Activated naive CD4-positive, alpha-beta T cell treated with anti-CD3 and anti-CD28 coated beads, Interleukin-2, amount 50 U/mL, for 24 hours (primary cell): Measurements from ENCODE around the gene KCNMA1.

Experiments used
- H3K27ac Mint-ChIP-seq: one replicate; pipeline ENCODE4 v1.8.0; 2021; ENCODE audit warnings: mild to moderate bottlenecking, mixed read lengths
- H3K27me3 Mint-ChIP-seq: one replicate; pipeline ENCODE4 v1.8.0; 2021; ENCODE audit warnings: mixed read lengths
- H3K36me3 Mint-ChIP-seq: one replicate; pipeline ENCODE4 v1.8.0; 2021; ENCODE audit warnings: mixed read lengths
- H3K4me1 Mint-ChIP-seq: one replicate; pipeline ENCODE4 v1.8.0; 2021; ENCODE audit warnings: mixed read lengths
- H3K4me3 Mint-ChIP-seq: one replicate; pipeline ENCODE4 v1.8.0; 2021; ENCODE audit warnings: mild to moderate bottlenecking, mixed read lengths
- H3K9me3 Mint-ChIP-seq: one replicate; pipeline ENCODE4 v1.8.0; 2021; ENCODE audit warnings: mixed read lengths

The KCNMA1 gene

DNA sequence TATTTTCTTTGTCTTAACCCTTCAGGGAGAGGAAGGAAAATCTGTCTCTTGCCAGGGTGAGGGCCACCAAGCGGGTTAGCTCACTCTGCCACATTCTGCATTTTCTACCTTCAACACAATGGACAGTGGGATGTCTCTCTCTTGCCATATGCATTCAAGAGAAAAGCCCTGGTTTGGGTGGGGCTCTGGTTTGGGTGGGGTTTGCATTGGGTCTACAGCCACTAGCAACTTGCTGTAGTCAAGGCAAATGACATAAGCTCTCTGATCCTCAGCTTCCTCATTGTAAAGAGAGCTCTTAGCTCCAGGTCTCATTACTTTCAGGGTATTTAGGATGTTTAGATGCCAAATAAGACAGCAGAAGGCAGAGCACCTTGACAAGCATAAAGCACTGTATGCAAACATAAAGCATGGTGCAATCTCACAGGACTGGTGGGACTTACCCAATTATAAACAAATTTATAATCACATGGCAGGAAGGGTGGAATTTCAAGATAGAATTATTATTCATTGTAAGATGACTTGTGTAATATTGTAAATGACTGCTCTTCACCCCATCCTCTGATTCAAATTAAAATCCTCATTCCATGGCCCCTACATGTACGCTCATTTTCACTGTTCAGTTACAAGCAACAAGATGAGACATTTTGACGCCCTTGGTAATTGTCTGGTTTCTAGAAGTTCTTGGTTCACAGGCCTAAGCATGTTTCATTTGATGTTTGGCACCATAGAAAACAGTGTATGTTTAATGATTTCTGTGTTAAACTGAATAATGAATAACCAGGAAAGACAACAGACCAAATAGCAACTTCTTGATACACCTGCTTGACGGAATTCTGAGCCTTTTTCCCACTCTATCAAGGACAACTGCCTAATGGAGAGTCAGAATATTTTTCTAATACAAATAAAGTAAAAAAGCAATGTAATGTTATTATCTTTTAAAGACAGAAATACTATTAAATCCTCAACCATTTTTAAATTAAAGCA, 258.9 kb downstream of the KCNMA1 start:
- Mint-ChIP-seq H3K4me3 (no peak overlapping the region), H3K36me3 (no peaks in the 10 kb centered on the region), H3K4me1 (no peaks in the 10 kb centered on the region), H3K27me3 (no peaks in the 10 kb centered on the region), H3K27ac (no peak overlapping the region), H3K9me3 (no peaks in the 10 kb centered on the region)

DNA sequence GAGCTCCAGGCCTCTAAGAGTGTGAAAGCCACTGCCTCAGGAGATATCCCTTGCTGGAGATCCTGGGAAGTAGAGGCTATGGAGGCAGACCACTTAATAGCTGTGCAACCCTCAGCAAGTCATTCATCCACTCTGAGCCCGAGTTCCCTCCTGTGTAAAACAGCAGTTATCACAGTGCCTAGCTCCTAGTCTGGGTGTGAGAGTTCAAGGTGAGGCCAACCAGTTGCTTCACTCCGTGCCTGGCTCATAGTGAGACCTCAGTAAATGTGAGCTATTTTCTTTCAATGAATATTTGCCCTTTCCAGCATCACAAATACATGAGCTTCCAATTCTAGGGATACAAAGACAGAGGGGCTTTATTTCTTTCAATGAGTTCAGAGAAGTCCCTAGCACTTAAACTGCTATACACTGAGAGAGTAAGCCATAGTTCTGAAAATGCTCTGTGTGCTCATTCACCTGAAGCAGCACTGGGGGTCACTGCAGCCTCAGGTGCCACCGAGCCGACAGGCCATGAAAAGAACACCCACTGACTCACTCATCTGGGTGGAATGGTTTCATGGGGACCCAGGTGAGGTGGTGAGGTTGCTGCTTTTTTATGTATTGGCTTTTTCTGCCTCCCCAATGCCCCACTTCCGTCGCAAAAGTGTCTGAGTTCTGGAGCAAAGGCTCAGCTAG, 259.8 kb downstream of the KCNMA1 start:
- Mint-ChIP-seq H3K4me1 (no peaks in the 10 kb centered on the region), H3K36me3 (no peaks in the 10 kb centered on the region), H3K4me3 (no peak overlapping the region), H3K27me3 (no peaks in the 10 kb centered on the region), H3K9me3 (no peaks in the 10 kb centered on the region), H3K27ac (no peak overlapping the region)

DNA sequence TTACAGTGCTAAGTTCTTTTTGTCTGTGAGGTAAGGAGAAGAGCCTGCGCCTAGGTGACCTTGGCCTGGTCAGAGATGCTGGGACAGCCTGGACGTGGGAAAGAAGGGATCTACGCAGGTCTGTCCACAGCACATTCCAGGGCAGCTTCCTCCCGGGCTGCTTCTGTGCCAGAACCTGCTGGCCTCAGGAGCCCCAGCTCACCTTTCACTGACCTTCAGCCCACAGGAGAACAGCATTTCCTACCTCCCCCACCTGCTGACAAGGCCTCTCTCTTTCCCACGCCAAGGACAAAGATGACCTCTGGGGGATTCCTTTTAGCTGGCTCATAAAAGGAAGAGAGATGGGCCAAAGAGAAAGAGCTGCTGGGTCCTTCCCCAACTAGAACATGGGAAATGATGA, 260.6 kb downstream of the KCNMA1 start:
- H3K4me1 Mint-ChIP-seq, result no peaks in the 10 kb centered on the region
- peaks cover 6% of the 10 kb centered on the region for H3K9me3 Mint-ChIP-seq
- no peak overlapping the region for H3K27ac Mint-ChIP-seq
- H3K36me3 Mint-ChIP-seq, result no peaks in the 10 kb centered on the region
- H3K27me3 Mint-ChIP-seq, result peaks cover 4% of the 10 kb centered on the region
- no peak overlapping the region for H3K4me3 Mint-ChIP-seq

DNA sequence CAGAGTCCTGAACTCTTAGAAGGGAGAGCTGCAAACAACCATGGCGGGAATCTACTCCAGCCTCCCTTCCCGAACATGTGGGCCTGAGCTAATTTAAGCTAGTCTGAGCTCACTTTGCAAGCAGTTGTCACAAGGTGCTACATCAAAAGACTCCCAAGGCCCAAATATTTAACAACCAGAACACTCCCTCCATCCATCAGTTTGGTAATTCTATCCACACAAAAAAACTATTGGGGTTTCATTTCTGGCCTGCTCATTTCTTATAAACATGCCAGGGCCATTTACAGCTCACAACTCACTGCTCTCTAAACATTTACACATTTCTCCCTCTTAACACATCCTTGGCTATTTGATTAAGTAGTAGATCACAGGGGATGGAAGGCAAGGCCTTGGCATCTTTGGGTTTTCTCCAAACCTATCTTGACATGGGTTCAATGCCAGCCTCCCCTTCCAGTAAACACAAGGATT, 263.4 kb downstream of the KCNMA1 start:
- H3K27ac Mint-ChIP-seq, result no peak overlapping the region
- H3K4me3 Mint-ChIP-seq, result no peak overlapping the region
- H3K4me1 Mint-ChIP-seq, result no peaks in the 10 kb centered on the region
- H3K36me3 Mint-ChIP-seq, result no peaks in the 10 kb centered on the region
- peaks cover 7% of the 10 kb centered on the region for H3K27me3 Mint-ChIP-seq
- H3K9me3 Mint-ChIP-seq, result peaks cover 11% of the 10 kb centered on the region

DNA sequence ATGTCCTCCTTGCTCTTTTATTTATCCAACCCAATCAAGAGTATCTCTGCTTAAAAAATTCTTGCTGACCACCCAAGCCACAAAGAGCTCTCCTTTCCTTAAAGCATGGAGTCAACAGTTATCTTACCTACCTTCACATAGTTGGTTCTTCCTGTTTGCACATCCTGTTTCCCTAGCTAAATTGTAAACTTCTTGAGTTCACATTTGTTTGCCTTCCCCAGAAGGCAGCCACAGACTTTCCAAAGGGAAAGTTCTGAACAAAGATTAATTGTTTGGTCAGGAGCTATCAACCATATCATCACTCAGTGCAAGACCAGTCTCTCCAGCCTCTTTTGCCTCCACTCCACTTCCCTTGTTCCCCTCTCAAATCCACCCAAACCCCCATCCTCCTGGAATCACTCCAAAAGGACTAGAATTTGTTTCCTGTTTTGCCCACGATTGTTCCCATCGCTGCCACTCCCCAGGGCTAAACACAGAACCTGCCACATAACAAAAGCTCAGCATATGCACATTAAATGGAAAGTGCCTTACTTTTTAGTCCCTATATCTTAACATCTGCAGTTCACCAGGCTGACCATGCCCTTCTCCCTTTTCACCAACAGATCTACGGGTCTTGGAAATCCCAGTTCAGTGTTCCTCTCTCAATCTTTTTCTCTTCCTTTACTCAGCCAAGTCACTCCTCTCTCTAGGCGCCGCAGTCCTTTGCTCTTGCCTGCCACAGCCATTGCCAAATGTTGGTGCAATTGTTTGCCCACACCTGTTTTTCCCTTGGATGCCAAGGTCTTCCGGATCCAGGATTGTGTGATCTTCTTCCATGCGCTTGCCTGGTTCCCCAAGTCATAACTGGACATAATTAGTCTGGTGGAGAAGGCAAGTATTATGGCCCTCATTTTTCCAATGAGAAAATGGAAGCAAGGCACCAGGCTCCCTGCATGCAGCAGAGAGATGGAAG, 265.5 kb downstream of the KCNMA1 start:
- peaks cover 17% of the 10 kb centered on the region for H3K9me3 Mint-ChIP-seq
- no peak overlapping the region for H3K27ac Mint-ChIP-seq
- no peaks in the 10 kb centered on the region for H3K4me1 Mint-ChIP-seq
- H3K27me3 Mint-ChIP-seq, result peaks cover 7% of the 10 kb centered on the region
- H3K36me3 Mint-ChIP-seq, result no peaks in the 10 kb centered on the region
- no peak overlapping the region for H3K4me3 Mint-ChIP-seq

DNA sequence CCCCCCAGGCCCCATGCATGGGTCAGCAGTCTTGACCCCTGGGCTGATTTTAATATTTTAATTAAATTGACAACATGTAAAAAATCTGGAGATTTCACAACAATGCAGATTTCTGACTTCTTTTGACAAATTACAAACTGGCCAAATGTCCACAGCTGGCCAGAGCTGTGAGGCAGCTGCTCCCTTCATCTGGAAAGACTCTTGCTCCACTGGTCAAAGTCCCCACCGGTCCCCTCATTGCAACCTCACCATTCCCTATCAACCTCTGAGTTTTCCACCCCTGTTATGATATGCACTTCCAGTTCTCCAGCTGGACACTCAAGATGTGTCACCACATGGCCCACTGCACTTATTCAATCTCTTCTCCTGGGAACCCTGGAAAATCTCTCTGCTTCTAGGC, 266.2 kb downstream of the KCNMA1 start:
- Mint-ChIP-seq H3K27ac (no peak overlapping the region), H3K9me3 (peaks cover 17% of the 10 kb centered on the region), H3K27me3 (peaks cover 7% of the 10 kb centered on the region), H3K36me3 (no peaks in the 10 kb centered on the region), H3K4me1 (no peaks in the 10 kb centered on the region), H3K4me3 (no peak overlapping the region)

DNA sequence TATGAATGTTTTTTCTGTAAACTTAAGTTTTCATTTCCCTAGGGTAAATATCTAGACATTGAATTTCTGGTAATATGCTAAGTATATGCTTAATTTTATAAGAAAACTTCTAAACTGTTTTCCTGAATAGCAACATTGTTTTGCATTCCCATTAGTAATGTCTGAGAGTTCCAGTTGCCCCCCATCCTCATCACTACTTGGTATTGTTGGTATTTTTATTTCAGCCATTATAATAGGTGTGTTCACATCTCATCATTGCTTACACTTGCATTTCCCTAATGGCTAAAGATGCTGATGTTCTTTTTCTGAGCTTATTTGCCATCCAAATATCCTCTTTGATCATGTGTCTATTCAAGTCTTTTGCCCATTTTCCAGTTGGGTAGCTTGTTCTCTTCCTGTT, 269.6 kb downstream of the KCNMA1 start:
- no peaks in the 10 kb centered on the region for H3K36me3 Mint-ChIP-seq
- no peaks in the 10 kb centered on the region for H3K4me1 Mint-ChIP-seq
- H3K27me3 Mint-ChIP-seq, result peaks cover 7% of the 10 kb centered on the region
- H3K4me3 Mint-ChIP-seq, result no peak overlapping the region
- H3K27ac Mint-ChIP-seq, result no peak overlapping the region
- peaks cover 17% of the 10 kb centered on the region for H3K9me3 Mint-ChIP-seq

DNA sequence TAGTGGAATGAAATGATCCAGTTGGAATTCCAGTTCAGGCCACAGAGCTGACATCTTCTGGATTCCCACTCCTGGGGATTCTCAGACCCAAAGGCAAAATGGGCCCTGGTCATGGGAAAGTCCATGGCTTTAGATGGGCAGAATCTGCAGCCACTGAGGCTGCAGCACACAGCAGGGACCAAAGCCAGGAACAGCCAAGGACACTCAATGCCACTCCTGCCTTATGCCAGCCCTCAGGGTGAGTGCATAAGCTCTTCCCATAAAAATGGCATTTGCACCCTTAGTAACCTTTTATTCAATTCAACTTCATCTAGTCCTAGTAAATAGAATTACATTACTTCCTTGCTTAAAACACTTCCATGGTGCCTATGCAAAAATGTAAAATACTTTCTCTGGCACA, 274.4 kb downstream of the KCNMA1 start:
- no peak overlapping the region for H3K27ac Mint-ChIP-seq
- H3K4me1 Mint-ChIP-seq, result no peaks in the 10 kb centered on the region
- H3K9me3 Mint-ChIP-seq, result peaks cover under 1% of the 10 kb centered on the region
- H3K4me3 Mint-ChIP-seq, result no peak overlapping the region
- H3K27me3 Mint-ChIP-seq, result peaks cover 1% of the 10 kb centered on the region
- no peaks in the 10 kb centered on the region for H3K36me3 Mint-ChIP-seq

DNA sequence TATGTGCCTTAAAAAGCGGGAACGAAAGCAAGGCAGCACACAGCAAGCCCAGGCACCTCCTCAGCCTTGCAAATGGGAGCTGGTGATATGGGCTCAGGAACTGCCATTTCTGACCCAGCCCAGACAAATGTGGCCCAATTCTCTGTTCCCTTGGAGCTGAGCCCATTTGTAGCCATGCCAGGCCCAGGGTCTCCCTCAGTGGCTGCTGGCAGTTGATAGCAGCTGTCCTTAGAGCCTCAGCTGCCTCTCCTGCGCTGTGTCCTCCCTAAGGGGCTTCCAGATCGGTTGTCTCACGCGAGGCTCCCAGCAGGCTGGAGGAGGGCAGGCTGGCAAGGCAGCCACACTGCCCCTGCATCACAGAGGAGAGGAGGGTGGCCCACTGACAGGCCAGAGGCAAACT, 275.8 kb downstream of the KCNMA1 start:
- H3K4me3 Mint-ChIP-seq, result no peak overlapping the region
- H3K27me3 Mint-ChIP-seq, result peaks cover 1% of the 10 kb centered on the region
- no peaks in the 10 kb centered on the region for H3K9me3 Mint-ChIP-seq
- no peaks in the 10 kb centered on the region for H3K4me1 Mint-ChIP-seq
- no peak overlapping the region for H3K27ac Mint-ChIP-seq
- H3K36me3 Mint-ChIP-seq, result no peaks in the 10 kb centered on the region

DNA sequence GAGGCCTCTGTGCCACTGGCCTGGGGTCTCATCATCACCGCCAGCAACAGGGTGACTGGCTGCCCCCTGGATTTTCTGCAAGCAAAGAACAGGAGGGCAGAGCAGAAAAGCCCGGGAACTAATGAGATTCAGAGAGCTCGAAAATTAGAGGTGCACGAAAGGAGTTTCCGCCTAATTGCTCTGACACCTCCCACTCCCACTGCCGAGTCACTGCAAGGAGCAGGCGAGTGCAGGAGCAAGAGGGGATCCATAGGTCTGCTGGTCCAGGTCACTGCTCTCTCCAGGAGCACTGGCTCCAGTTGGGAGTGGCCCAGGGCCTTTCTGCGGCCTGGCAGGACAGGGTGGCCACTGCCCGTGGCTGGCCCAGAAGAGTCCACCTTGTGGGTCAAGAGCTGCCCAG, 276.2 kb downstream of the KCNMA1 start:
- Mint-ChIP-seq H3K36me3 (no peaks in the 10 kb centered on the region), H3K27ac (no peak overlapping the region), H3K4me3 (no peak overlapping the region), H3K27me3 (peaks cover 1% of the 10 kb centered on the region), H3K4me1 (no peaks in the 10 kb centered on the region), H3K9me3 (no peaks in the 10 kb centered on the region)

DNA sequence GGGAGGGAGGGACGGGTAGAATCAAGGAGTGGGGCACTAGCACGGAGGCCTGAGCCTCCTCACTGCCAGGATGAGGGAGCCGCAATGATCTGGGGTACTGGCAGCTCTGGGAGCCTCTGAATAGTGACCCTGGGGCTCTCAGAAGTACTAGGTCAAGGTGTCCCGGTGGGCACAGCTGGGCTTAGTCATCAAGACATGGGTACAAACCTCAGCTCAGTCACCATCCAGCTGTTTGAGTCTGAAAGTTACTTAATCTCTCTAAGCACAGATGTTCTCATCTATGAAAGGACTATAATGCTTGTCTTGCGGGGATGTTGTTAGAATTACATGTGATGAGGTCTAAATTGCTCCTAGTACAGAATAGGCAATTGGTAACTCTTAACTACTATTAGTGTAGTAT, 276.8 kb downstream of the KCNMA1 start:
- no peak overlapping the region for H3K27ac Mint-ChIP-seq
- H3K4me1 Mint-ChIP-seq, result no peaks in the 10 kb centered on the region

DNA sequence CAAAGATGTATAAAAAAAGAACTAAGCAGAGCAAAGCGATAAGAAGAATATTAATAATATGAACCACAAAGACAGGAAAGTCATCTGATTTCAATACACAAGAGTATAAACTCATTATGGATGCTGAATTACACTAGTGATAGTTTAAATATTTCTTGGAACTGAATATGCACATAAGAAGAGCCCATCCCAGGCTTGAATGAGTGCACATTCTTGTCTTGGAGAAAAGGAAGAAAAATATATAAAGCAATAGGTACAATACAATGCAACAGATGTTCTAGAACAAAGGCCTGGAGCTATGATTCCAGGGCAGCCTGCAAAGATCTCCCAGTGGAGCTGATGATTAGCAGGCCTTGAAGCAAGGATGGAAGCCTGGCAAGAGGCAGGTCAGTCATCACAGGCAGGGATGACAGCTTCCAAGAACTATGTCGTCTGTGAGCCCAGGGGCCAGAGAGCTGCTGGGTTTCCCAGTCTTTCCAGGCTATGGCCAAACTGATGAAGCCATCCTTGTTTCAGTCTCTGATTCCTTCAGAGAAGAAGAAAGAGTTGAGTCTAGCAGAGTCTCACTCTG, 277.6 kb downstream of the KCNMA1 start:
- Mint-ChIP-seq H3K4me1 (no peaks in the 10 kb centered on the region), H3K36me3 (no peaks in the 10 kb centered on the region), H3K9me3 (no peaks in the 10 kb centered on the region), H3K27ac (no peak overlapping the region), H3K27me3 (peaks cover 1% of the 10 kb centered on the region), H3K4me3 (no peak overlapping the region)

More for the DNA sequence above, 276.8 kb downstream of the KCNMA1 start:
- Mint-ChIP-seq H3K9me3 (no peaks in the 10 kb centered on the region), H3K36me3 (no peaks in the 10 kb centered on the region), H3K27me3 (peaks cover 1% of the 10 kb centered on the region), H3K4me3 (no peak overlapping the region)

DNA sequence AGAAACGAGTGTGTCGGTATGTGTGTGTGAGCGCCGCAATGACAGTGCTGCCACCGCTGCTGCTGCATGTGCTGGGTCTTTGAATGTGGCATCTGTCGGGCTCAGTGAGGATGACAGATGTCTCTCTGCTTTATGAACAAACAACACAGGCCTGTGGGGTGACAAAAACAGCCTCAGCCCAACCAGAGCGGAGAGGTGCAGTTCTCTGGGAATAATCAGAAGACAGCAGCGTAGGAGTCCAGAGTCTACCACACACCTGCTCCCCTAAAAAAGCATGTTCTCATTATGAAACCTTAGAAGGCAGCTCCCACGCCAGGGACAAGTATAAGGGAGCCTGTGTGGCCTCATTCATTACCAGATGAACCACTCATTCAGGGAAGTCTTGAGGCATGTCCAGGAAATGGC, 278.3 kb downstream of the KCNMA1 start:
- Mint-ChIP-seq H3K27ac (no peak overlapping the region), H3K36me3 (no peaks in the 10 kb centered on the region), H3K27me3 (peaks cover 1% of the 10 kb centered on the region), H3K4me3 (no peak overlapping the region), H3K4me1 (no peaks in the 10 kb centered on the region), H3K9me3 (no peaks in the 10 kb centered on the region)

DNA sequence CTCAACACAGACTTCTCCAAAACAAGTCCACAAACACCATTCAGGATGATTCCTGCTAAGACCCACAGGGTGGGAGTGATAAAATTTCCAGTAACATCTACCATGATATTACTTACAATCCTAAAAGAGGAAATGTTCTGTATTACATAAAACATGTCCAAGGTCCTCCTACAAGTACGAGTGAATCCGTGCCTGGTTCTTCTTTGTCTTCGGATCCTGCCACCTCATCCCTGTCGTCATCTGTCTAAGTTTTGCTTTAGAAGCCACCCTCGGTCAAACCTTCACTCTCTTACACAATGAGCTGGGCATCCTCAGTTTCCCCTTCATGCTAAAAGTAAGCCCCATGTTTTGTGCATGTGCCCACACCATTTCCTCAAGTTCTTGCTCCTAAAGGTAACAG, 279.0 kb downstream of the KCNMA1 start:
- H3K4me1 Mint-ChIP-seq, result no peaks in the 10 kb centered on the region
- no peak overlapping the region for H3K4me3 Mint-ChIP-seq
- H3K27ac Mint-ChIP-seq, result no peak overlapping the region
- H3K27me3 Mint-ChIP-seq, result peaks cover 1% of the 10 kb centered on the region
- H3K9me3 Mint-ChIP-seq, result no peaks in the 10 kb centered on the region
- H3K36me3 Mint-ChIP-seq, result no peaks in the 10 kb centered on the region
